CMK (cell line): ENCODE results near the gene TSR3.

Experiments used
- DNase-seq: peaks from one replicate; pipeline ENCODE4 v3.0.0-alpha.2; 2010; ENCODE audit warnings: low read depth

The TSR3 gene

GRCh38 chr16:1323296-1324239 lies 28.1 kb downstream of the TSR3 start:
- no peak for DNase-seq

DNA sequence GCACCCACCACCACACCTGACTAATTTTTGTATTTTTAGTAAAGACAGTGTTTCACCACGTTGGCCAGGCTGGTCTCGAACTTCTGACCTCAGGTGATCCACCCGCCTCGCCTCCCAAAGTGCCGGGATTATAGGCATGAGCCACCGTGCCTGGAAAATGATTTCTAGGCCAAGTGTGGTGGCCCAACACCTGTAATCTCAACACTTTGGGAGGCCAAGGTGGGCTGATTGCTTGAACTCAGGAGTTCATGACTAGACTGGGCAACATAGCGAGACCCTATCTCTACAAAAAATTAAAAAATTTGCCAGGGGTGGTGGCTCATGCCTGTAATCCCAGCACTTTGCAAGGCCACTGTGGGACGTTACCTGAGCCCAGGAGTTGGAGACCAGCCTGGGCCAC lies 29.3 kb downstream of the TSR3 start:
- DNase-seq = no peak

DNA sequence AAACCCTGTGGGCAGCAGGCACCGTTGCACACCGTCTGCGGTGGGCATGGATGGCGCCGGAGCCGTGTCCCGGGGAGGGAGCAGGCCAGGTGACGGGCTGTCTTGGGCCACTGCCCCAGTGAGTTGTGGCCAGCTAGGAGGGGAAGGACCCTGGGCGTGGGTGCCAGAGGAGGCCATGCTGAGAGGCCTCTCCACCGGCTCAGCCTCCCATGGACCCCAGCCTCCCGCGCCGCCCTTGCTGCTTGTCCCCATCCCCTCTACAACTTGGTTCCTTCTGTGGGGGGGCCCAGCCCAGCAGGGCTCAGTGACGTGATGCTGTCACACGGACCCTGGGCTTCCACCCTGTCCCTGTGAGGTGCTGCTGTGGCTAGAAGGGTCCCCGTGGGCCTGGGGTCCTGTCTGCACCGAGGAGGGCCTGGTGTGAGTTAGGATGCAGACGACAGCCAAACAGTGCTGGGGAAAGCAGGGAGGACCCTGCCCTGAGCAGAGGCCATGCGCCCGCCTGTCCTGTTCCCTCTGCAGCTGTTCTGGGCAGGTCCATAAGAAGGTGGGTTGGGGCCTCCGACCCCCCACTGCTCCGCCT lies 30.9 kb downstream of the TSR3 start:
- no peak for DNase-seq

DNA sequence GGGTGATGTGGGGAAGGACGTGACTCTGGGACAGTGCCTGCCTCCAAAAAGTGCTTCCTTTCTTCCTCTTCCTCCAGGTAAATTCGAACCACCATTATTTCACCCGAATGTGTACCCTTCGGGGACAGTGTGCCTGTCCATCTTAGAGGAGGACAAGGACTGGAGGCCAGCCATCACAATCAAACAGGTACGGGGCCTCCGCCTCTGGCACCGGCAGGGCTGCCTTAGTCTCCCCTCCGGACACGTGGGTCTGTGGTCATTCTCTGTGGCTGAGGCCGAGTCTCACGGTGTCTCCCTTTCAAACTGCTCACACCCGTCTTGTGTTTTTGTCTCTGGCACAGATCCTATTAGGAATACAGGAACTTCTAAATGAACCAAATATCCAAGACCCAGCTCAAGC lies 31.6 kb downstream of the TSR3 start:
- DNase-seq = no peak

GRCh38 chr16:1319041-1319440 lies 32.6 kb downstream of the TSR3 start:
- no peak for DNase-seq

GRCh38 chr16:1318268-1318545 lies 33.5 kb downstream of the TSR3 start:
- no peak for DNase-seq

DNA sequence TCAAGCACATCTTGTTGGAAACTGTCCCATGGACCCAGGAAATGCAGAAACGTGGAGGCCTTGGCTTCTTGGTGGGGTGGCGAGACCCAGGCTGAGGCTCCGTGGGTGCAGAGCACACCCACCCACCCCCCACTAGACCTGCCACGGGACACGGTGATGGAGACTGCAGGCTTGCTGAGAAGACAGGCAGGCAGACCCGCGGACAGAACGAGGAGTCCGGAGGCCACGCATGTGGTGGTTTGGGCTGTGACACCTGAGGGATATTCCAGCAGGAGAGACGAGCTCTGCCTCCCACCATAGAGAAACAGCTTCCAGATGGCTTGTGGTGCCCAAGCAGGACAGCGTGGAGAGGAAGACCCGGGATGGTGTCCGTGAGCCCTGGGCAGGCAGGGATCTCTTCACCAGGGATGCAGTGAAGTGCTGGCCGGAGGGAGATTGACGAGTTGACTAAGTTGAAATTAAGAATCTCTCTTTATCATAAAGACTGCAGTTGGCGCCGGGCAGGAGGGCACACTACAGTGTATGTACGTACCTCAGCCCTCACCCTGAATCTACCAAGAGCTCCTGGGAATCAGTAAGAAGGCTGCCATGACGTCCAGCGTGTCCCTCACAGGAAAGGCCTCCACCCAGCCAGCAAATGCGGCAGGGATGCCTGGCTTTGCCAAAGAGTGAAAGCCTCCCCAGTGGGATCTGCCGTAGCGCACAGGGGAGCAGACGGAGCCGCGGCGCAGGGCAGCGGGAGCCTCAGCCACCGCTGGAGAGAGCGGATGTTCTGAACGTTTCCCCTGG lies 34.0 kb downstream of the TSR3 start:
- DNase-seq = no peak

- no peak for DNase-seq
Observed at GRCh38 chr16:1316033-1316405, 35.7 kb downstream of the TSR3 start.

DNA sequence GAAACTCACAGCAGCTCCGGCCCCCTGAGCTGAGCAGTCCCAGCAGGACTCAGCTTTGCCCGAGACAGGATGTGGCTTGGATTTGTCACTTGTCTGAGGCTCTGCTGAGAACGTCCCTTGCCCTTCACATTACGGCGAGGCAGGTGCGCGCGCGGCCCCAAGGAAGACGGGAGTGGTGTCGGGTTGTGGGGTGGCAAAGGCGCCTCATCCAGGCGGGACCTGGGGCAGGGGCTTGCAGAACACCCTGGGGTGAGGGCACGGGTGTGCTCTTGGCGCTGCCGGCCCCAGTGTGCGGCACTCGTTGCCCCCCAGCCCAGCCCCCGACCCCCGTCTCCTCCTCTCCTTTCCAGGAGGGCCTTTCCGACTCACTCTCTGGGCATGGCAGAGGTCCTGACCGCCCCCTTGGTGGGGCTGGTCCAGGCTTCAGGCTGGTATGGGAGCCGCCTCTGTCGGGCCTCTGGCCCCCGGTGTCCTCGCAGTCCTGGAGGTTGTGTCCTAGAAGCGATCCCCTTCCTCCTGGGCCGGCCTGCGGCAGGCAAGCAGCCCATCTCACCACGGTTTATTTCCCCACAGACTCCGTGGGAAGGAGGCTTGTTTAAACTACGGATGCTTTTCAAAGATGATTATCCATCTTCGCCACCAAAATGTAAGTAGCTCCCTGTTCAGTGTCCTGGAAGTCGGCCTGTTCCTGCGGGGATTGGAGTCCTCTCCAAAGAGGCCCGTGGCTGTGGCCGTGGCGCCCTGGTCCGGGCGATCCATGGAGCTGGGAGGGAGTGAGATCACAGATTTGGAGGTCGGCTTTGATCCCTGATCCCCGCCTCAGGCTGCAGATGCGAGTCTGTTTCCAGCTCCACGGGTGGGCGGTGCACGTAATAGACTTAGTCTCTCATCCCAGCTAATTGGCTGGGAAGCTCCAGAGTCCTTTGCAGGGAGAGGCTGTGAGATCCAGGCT lies 36.3 kb downstream of the TSR3 start:
- DNase-seq = no peak

DNA sequence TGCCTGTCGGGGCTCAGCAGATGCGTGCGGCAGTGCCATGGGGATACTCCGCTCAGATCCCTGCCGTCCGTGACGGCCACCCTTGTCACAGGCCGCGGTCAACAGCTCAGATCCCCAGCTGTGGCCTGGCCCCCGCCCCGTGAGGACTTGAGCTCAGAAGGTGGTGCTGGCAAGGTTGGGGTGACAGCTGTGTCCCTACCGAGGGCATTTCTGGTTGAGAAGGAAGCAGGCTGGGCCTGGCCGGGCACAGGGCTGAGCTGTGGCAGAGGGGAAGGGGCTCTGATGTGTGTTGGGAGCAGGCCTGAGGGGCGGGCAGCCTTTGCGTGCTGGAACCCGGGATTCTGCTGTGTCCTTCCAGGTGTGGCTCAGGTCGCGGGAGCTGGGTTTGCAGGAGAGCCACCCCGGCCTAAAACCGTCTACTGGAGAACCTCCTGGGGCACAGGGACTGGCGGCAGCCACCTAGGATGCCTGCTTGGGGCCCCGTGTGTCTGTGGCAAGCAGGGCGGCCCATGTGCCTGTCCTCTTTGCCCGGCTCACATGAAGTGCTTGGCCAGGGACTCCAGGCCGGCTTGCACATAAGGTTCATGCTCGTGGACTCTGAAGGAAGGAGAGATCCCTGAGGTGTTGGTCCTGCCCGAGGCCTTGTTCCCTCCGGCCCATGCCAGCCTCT lies 37.1 kb downstream of the TSR3 start:
- DNase-seq = no peak

- no peak for DNase-seq
Observed at GRCh38 chr16:1313721-1314369, 37.8 kb downstream of the TSR3 start.

- no peak for DNase-seq
Observed at GRCh38 chr16:1312903-1313302, 38.8 kb downstream of the TSR3 start.

- no peak for DNase-seq
Observed at GRCh38 chr16:1312467-1312816, 39.2 kb downstream of the TSR3 start.

- DNase-seq = no peak
Observed at GRCh38 chr16:1311738-1312466, 39.8 kb downstream of the TSR3 start.

DNA sequence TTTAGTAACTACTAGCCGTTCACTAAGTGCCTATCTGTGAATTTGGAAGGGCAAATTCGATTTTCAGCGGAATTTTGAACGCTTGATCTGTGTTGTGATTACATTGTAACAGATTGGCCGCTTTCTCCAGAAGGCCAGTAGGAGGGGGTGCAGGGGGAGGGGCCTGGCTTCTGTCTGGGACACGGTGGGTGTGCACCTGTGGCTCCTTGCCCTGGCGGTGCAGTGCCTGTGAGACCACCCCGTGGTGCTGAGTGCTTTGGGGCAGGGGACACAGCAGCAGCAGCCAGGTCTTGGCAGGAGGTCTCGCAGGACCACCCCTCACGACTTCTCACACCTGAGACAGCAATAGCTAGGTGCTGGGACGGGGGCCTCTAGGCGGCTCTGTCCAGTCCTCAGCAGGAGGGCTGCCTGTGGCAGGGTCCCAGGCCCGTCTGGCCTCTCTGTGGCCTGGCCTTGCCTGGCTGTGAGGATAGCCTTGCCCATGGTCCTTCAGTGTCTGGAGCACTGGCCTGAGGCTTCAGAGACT lies 40.4 kb downstream of the TSR3 start:
- DNase-seq = no peak

- DNase-seq = no peak
Observed at GRCh38 chr16:1310832-1311200, 40.9 kb downstream of the TSR3 start.

DNA sequence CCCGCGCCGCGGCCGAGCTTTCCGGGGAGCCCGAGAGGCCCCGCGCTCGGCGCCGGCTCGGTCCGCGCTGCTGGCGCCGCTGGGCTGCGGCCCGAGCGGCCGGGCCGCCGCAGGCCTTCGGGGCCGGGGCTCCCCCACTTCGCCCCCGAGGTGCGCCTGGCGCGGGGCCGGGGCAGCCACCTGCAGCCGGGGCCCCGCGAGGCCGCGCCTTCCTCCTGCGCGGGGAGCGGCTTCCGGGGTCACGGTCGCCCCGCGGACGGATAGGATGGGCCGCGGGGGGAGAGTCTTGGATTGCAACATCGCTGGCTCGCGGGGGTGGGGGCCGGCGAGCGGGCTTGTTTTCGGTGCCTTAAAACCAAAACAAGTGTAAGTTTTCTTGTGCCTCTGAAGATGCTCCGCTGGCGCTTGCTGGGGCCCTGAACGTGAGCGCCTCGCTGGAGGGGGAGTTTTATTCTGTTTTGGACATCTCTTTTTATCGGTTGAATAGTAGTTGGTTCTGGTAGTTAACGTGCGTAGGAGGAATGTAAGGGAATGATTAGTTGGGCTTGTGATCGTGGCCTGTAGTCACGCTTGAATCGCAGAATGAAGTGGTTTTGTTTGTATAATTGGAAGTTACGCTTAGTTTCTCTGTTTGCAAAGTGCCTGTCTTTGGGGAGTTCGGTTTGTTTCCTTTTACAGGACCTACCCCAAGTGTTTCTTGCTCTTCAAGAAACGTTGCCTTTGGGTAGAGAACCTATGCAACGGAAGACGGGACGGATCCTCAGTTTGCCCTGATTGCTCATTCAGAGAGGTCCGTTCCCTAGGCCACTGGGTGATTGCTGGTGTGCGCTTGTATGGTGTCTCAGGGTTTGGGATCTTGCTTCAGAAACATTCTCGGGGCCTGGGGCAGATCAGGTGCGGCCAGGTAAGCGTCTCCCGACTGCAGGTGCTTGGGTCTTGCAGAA lies 41.5 kb downstream of the TSR3 start:
- no peak for DNase-seq

GRCh38 chr16:1308977-1309885 lies 42.4 kb downstream of the TSR3 start, which contains the start of gene UBE2I:
Gene UBE2I (plus strand): TSS chr16:1309636. CDS start chr16:1314031, 4,395 bp downstream.
- peak; percentile 92 for DNase-seq
